GM21423 (cell line): Measurements from ENCODE around the gene FGF18.

Source experiments
- ATAC-seq: cut with Tn5 transposase; IDR thresholded peaks from one replicate; pipeline ENCODE4 v1.9.1; 2021; ENCODE audit warnings: mild to moderate bottlenecking, moderate library complexity; ENCODE audit not compliant: unreplicated experiment

The FGF18 gene

GRCh38 chr5:171421331-171422262 is 2.1 kb downstream of the FGF18 start:
- ATAC-seq: no peak

- no peak for ATAC-seq
Measured at GRCh38 chr5:171422495-171422894, 3.0 kb downstream of the FGF18 start.

DNA sequence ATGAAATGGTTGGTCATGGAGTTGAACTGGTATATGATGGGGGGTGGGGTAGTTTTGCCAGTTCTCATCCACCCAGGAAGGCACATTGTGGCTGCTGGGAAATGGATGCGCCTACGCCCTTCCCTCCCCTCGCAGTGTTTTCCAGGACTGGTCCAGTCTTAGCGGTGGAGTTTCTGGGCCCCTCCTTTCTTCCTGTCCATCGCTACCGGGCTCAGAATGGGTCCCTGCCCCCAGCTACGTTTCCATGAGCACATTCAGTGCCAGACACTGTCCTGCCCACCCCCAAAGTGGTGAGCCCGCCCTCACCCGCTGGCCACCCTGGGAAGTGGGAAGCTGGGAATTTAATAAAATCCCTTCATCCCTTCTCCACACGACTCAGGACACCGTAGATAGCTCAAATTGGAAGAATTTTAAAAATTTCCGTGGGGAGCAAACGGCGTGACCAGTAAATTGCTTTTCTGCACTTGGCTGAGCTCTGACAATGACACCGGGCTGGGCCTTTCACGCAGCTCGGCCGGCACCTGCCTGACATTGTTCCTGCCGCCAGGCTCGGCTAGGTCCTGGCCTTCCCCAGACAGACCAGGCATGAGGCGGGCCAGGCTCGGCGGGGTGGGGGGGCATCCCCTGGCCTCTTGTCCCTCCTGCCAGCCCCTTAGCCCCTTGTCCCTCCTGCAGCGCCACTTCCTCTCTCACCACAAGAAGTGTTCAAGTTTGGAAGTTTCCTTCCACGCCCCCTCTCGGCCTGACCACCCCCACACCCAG is 3.6 kb downstream of the FGF18 start:
- no peak for ATAC-seq

DNA sequence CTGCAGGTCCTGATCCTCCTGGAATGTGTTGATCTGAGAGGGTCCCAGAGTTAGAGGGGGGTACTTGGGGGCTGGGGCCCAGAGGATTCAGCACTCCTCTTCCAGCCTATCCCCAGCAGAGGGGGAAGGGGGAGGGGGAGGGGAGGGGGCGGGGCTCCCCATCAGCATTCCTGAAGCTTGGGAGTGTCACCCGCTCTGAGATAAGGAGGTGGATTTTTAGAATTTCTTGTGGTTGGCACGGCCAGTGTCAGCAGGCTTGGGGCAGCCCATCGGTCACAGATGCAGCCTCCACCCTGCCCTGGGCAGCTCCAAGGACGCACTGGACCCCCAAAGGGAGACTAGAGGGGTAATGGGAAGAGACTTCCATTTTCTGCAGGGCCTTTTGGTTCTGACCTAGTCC is 5.3 kb downstream of the FGF18 start:
- ATAC-seq: no peak

DNA sequence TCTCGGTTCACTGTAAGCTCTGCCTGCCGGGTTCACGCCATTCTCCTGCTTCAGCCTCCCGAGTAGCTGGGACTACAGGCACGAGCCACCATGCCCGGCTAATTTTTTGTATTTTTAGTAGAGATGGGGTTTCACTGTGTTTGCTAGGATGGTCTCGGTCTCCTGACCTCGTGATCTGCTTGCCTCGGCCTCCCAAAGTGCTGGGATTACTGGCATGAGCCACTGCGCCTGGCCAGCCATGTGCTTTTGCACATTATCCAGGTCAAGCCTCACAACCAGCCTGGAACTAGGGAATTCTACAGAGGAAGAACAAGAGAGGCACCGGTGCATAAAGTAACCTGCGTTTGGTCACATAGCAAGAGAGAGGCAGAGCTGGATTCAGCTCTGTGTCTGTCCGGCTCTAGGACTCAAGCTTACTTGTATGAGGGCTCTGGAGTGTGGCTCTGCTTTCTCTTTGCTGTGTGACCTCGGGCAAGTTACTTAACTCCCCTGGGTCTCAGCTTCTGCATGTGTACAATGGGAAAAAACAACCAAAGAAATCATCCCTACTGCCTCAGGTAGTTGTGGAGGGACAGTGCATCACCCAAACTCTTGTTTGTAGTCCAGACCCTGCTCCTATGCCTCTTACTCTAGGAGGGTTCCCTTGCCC is 6.3 kb downstream of the FGF18 start:
- no peak for ATAC-seq

DNA sequence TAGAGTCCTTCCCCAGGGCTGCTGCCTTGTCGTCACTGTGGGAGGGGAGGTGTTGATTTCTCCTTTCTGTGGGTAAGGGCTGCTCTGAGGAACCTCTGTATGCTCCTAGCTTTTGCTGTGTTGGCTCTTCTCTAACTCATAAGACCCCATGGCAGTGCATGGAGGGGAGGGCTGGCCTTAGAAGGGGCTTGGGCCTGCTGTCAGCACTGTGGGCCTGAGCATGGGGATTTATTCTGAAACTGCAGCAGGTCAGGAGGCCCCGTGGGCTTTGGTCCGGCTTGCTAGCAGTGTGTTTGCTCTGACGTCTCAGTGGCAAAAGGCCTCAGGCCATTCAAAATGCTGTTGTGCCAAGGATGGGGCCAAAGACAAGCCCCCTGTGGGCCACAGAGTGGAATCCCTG is 6.8 kb downstream of the FGF18 start:
- ATAC-seq: no peak

- ATAC-seq: no peak
Measured at GRCh38 chr5:171426680-171427079, 7.2 kb downstream of the FGF18 start.

DNA sequence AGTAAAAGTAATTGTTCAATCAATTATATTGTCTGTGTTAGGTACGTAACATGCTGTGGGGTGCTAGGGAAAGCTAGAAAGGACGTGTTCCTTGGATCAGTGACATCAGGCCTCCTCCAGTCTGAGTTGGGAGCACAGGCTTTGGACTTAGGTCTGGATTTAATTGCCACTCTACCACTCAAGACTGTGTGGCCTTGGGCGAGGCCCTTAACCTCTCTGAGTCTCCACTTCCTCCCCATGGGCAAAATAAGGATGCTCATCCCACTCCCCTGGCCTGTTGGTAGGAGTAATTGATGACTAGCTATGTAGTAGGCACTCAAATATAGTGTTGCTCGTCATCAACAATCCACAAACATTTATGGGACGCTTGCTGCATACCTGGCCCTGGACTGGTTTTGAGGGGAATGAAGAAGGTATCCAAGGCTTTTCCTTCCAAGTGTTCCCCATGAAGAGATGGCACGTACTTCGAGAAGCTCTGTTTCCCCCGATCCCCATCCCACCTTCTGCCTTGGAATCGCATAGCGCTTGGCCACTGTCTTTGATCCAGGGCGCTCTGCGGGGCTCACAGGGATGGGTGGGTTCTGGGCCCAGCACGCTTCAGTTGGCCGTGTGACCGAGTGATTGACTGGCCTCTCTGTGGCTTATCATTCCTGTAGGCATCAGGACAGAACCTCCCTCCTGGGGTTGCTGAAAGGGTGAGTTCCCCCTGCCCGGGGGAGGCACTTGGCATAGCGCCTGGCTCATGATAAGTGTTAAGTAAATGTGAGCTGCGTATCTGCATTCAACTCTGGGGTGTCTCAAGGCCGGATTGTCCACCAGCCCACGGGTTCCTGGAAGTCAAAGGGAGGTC is 8.1 kb downstream of the FGF18 start:
- no peak for ATAC-seq

GRCh38 chr5:171428168-171428696 is 8.8 kb downstream of the FGF18 start:
- ATAC-seq: no peak

DNA sequence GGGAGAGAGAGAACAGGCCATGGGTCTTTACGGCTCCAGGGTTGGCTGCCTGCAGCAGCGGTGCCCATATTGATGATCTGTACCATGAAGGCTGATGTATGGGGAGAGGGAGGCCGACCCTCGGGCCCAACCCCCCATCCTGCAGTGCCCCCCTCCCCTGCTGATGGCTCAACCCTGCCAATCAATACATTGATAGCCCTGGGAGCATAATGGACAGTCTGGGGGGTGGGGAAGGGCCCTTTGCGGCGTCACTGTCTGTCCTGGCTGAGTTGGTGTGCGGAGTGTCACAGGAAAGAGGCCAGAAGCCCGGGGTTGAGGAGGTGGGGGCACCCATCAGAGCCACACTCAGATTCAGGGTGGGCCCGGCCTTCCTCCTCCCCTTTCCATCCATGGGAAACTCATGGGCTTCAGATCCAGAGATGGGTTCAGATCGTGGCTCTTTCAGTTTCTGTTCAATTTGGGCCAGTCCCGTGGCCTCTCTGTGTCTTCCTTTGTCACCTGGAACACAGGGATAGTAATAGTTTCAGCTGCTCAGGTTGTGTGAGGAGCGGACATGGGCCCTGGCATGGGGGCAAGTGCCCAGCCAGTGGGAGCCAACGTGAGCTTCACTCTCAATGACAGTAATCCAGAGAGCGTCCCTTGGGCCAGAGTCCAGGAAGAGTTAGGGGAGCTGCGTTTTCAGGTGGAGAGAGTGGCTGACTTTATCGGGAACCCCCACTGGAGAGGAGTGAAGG is 9.5 kb downstream of the FGF18 start:
- ATAC-seq: no peak

DNA sequence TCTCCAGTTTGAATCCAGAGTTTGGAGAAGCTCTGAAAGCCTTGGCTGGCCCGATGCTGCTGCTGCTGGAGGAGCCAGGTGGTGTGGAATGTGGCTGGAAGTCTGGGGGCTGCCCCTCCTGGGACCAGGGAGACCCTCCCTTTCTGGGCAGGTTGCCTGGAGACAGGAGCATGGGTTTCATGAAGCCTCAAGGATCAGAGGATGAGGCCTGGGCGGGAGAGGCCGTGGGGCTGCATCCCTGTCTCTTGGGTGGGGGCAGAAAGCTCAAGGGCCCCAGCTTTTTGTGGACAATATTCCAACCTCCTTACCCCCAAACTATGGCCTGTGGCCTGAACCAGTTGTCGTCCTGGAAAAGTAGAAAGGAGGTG is 10.1 kb downstream of the FGF18 start:
- ATAC-seq: no peak

GRCh38 chr5:171431251-171431777 is 11.9 kb downstream of the FGF18 start:
- ATAC-seq: no peak

DNA sequence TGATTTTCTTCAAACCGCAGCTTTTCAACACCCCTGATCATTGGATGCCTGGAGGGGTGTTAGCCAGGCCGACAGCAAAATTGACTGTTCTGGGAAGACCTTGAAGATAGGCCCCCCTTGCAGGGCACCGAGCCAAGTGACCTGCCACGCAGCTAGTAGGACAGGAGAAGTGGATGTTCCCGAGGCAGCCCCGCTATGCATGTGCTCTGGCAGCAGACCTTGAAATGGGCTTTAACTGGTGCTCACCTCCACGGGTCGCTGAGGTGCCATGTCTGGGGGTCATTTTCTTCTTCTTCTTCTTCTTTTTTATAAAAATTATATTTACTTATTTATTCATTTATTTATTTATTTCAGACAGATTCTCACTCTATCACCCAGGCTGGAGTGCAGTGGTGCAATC is 12.6 kb downstream of the FGF18 start:
- ATAC-seq: no peak

DNA sequence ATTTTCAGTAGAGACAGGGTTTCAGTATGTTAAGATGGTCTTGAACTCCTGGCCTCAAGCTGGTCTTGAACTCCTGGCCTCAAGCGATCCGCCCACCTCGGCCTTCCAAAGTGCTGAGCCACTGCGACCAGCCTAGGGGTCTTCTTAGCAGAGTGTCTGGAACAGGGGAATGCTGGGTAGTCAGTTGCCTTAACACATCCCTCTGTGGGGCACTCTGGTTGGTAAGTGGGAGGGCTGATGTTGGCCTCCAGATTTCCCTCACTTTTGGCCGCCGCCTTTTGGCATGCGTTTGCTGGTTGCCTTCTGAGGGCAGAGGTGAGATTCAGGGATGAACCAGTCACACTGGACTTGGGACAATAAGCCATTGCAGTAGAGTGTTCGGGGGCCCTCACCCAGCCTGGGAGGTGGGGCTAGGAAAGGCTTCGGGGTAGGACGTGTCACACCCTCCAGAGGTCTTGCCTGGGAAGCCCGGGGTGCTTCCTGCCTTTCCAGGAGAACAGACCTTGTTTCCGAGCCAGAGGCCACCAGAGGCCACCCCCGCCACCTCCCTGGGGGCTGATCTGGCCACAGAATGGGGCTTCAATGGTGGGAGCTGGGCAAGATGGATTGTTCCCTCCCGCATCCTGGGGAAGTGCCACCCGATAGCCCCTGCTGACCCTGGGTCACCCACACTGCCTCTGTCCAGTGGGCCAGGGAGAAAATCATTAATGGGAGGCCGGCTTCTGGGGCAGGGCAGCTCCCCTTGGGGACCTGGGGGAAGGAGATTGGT is 13.3 kb downstream of the FGF18 start:
- ATAC-seq: no peak

GRCh38 chr5:171433352-171433698 is 13.9 kb downstream of the FGF18 start:
- ATAC-seq: no peak

- ATAC-seq: no peak
Measured at GRCh38 chr5:171433982-171434676, 14.7 kb downstream of the FGF18 start.

- ATAC-seq: no peak
Measured at GRCh38 chr5:171434874-171435273, 15.4 kb downstream of the FGF18 start.

DNA sequence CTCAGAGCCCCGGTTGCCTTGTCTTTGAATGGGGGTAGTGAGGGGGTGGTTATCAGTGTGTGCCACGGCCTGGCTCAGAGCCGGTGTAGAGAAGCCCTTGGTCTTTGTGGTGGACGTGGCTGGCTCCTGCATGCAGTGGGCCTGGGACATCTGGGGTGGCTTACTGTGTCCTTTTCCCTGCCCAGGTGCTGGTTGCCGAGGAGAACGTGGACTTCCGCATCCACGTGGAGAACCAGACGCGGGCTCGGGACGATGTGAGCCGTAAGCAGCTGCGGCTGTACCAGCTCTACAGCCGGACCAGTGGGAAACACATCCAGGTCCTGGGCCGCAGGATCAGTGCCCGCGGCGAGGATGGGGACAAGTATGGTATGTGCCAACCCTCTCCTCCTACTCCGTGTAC is 16.5 kb downstream of the FGF18 start:
- ATAC-seq: no peak
